Ammon's horn (tissue), 1 donor: ENCODE data around the gene VSIG10L.
A peak's percentile ranks its signal among the peaks of the same experiment; 100 is the strongest.

Experiments used
- DNase-seq: peaks from one replicate; pipeline ENCODE4 v3.0.0-alpha.2; 2016; ENCODE audit warnings: low spot score

Gene VSIG10L

GRCh38 chr19:51341976-51342580, at the start of gene VSIG10L:
Gene VSIG10L (minus strand): TSS chr19:51342139. CDS start chr19:51342124, 15 bp downstream.
- DNase-seq, result no peak

- no peak for DNase-seq
These were observed 49.2 kb upstream of the VSIG10L start for GRCh38 chr19:51391073-51391611.

GRCh38 chr19:51389143-51389542, 47.2 kb upstream of the VSIG10L start:
- DNase-seq, result no peak

- no peak for DNase-seq
These were observed 46.0 kb upstream of the VSIG10L start, which contains the start of gene LIM2 for GRCh38 chr19:51387924-51388389. Gene LIM2 (minus strand): TSS chr19:51387974. CDS start chr19:51387443, 531 bp downstream.

GRCh38 chr19:51386882-51387520, 45.1 kb upstream of the VSIG10L start:
- no peak for DNase-seq

GRCh38 chr19:51382004-51382403, 40.1 kb upstream of the VSIG10L start:
- DNase-seq, result no peak

- DNase-seq, result no peak
These were observed 38.4 kb upstream of the VSIG10L start for GRCh38 chr19:51380379-51380778.

GRCh38 chr19:51377422-51377821, 35.5 kb upstream of the VSIG10L start:
- no peak for DNase-seq

- DNase-seq, result no peak
These were observed 33.7 kb upstream of the VSIG10L start for GRCh38 chr19:51375504-51376221.

- DNase-seq, result no peak
These were observed 30.9 kb upstream of the VSIG10L start, which contains the start of gene NKG7 for GRCh38 chr19:51372649-51373504. Gene NKG7 (minus strand): TSS chr19:51372654. CDS start chr19:51372535, 119 bp downstream.

GRCh38 chr19:51372021-51372648, 30.2 kb upstream of the VSIG10L start:
- no peak for DNase-seq

GRCh38 chr19:51371186-51371690, 29.3 kb upstream of the VSIG10L start:
- no peak for DNase-seq

GRCh38 chr19:51370230-51370629, 28.3 kb upstream of the VSIG10L start:
- no peak for DNase-seq

GRCh38 chr19:51368366-51369282, 26.7 kb upstream of the VSIG10L start, which contains the start of gene CLDND2:
Gene CLDND2 (minus strand): TSS chr19:51369003. CDS start chr19:51368577, 426 bp downstream.
- no peak for DNase-seq

- DNase-seq, result peak; percentile 99
These were observed 25.8 kb upstream of the VSIG10L start for GRCh38 chr19:51367565-51368365.

GRCh38 chr19:51367255-51367564, 25.3 kb upstream of the VSIG10L start:
- DNase-seq, result no peak

- peak; percentile 99 for DNase-seq
These were observed 24.7 kb upstream of the VSIG10L start for GRCh38 chr19:51366389-51367254.

GRCh38 chr19:51365965-51366388, 24.0 kb upstream of the VSIG10L start, which contains the start of gene ETFB:
Gene ETFB (minus strand): TSS chr19:51366388. CDS start chr19:51366326, 62 bp downstream.
- no peak for DNase-seq
